ENCODE data around the gene RALA.

- TF ChIP-seq POLR2A (IDR thresholded peaks at IDR 0.05; ENCODE audit: low read depth, low read length): no peak
- no peak for TF ChIP-seq TAF1 (IDR thresholded peaks at IDR 0.05; ENCODE audit: low read depth, low read length)
- TF ChIP-seq POLR2AphosphoS5 (IDR thresholded peaks at IDR 0.05; ENCODE audit: low read depth, low read length): no peak
- no peak for TF ChIP-seq SPI1 (IDR thresholded peaks at IDR 0.05; ENCODE audit: low read depth, low read length)
- TF ChIP-seq POU2F2 (IDR thresholded peaks at IDR 0.05; ENCODE audit: low read depth, low read length): no peak
Observed at GRCh38 chr7:39714447-39715091, 91.2 kb downstream of the RALA start.
